ENCODE data around the gene CPAMD8.
"Not testable (repeated sequence)": the region's sequence is repeated elsewhere in the genome, so short reads cannot be mapped to it uniquely, and the experiment has no call there.

Gene CPAMD8

DNA sequence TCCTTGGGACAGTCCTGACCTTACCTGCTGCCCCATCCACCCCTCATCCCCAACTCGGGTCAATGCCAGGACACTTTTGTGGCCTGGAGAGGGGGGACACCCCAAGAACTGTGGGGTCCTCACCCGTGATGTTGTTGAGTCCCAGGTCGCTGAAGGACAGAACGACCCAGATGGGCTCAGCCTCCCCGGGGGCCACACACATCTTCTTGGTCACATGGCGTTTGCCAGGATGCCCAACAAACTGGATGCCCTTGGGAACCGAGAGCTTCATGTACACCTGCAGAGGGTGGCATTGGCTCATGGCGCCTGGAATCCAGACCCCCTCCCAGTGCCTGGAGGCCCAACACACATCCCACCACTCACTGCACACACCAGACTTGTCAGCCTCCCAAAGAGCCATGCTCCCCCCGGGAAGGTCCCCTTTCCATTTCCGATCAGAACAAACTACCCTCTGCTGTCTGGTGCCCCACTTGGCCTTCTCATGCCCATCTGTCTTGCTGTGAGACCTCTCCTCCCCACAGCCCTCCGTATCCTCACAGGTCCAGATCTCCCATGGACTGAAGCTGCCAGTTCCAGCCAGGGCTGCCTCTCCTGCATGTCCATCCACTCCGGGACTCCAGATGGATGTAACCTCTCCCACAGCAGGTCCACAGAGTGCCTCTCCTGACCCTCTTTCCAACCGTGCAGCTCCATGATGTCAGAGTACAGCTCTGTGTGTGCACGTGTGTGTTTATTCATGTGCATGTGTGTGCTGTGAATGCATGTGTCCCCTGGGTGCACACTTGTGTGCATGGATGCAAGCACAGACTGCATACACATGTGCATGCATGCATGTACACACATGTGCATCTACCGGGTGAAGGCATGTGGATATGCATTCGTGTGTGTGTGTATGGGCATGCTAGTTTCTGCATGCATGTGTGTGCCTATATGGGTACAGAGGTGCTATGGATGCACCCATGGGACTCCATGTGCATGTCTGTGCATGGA is 79.4 kb downstream of the CPAMD8 start:
- no peak for DNase-seq (ENCODE audit: low read depth, low spot score)

- DNase-seq (ENCODE audit: low read depth, low spot score) = no peak
These were observed 80.7 kb downstream of the CPAMD8 start for GRCh38 chr19:16945762-16946465.

GRCh38 chr19:16945364-16945714 is 81.3 kb downstream of the CPAMD8 start:
- DNase-seq (ENCODE audit: low read depth, low spot score) = no peak

DNA sequence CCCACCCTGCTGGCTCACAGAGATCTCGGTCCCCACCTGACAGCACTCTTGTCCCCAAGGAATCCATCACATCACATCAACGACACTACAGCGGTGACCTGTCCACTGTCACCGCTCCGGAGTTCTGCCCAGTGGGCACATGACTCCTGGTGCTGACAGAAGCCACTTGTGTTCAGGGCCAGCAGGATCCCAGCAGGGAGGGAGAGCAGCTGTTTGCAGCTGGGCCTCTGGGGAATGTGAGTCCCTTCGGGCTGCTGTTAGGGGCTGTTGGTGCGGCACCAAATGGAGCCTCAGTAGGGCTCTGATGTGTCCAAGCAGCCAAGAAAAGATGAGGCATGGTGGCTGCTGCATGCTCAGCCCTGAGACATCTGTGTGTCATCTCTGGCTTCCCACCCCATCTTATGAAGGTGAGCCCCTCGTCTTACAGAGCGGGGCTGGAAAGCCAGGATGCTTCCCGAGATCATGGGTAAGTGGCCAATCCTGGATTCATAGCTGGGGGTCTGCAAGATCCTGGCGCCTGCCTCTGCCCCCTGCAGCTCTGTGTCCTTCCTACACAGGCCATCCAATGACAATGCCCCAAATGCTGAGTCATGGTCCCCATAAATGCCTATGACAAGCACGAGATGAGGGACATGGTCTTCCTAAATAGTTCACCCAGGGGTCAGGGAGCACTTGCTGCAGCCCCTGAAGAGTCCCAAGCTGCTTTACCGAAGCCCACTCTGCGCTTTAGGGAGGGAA is 81.8 kb downstream of the CPAMD8 start:
- no peak for DNase-seq (ENCODE audit: low read depth, low spot score)

GRCh38 chr19:16943942-16944625 is 82.5 kb downstream of the CPAMD8 start:
- DNase-seq (ENCODE audit: low read depth, low spot score) = no peak

DNA sequence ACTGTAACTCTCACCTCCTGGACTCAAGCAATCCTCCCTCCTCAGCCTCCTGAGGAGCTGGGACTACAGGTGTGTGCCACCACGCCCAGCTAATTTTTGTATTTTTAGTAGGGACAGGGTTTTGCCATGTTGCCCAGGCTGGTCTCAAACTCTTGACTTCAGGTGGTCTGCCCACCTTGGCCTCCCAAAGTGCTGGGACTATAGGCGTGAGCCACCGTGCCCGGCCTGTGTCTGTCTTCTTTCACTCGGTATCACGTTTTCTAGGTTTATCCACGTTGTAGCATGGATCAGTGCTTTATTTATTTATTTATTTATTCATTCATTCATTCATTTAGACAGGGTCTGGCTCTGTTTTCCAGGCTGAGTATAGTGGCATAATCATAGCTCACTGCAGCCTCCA is 83.5 kb downstream of the CPAMD8 start:
- not testable (repeated sequence) for DNase-seq (ENCODE audit: low read depth, low spot score)

GRCh38 chr19:16942583-16942982 is 84.0 kb downstream of the CPAMD8 start:
- DNase-seq (ENCODE audit: low read depth, low spot score) = no peak

- no peak for DNase-seq (ENCODE audit: low read depth, low spot score)
These were observed 86.0 kb downstream of the CPAMD8 start for GRCh38 chr19:16940626-16941025.

GRCh38 chr19:16940063-16940462 is 86.5 kb downstream of the CPAMD8 start:
- not testable (repeated sequence) for DNase-seq (ENCODE audit: low read depth, low spot score)

DNA sequence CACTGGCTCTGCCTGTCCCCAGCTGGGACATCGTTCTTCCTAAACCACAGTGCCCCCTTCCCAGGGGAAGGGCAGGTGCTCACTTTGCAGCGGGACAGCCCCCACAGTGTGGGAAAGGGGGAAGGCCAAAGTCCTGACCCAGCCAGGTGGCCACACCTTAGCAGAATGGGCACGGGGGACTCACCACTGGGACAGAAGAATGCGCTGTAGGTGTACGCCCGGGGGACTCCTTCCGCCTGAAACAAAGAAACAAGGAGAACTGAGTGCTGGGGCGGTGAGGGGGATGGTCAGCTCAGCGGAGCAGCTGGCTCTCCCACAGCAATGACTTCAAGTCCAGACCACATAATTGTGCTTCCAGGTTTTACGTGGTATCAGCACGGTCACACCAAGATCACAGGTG is 88.4 kb downstream of the CPAMD8 start:
- DNase-seq (ENCODE audit: low read depth, low spot score) = no peak

DNA sequence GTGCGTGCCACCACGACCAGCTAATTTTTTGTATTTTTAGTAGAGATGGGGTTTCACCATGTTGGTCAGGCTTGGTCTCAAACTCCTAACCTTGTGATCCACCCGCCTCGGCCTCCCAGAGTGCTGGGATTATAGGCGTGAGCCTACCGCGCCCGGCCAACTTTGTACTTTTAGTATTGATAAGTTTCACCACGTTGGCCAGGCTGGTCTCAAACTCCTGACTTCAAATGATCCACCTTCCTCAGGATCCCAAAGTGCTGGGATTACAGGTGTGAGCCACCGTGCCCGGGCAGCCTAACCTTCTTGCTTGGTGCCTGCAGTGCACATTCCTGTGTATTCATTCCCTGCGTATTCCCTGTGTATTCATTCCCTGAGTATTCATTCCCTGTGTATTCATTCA is 88.8 kb downstream of the CPAMD8 start:
- not testable (repeated sequence) for DNase-seq (ENCODE audit: low read depth, low spot score)

GRCh38 chr19:16936901-16937300 is 89.7 kb downstream of the CPAMD8 start:
- DNase-seq (ENCODE audit: low read depth, low spot score) = no peak

DNA sequence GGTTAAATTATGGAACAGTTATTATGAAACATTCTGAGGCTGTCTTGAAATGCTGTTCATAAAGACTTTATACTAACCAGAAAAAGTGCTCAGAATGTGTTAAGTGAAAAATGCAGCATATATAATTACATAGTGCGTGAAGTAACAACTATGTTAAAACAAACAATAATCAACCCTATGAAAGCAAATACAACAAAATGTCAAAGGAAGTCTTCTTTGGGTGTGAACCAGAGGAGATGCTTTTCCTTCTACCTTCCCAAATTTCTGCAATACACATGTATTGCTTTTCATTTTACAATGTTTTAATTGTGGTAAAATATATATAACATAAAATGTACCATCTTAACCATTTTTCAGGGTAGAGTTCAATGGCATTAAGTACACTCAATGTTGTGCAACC is 92.1 kb downstream of the CPAMD8 start:
- no peak for DNase-seq (ENCODE audit: low read depth, low spot score)

- DNase-seq (ENCODE audit: low read depth, low spot score) = no peak
These were observed 95.3 kb downstream of the CPAMD8 start for GRCh38 chr19:16931306-16931705.

DNA sequence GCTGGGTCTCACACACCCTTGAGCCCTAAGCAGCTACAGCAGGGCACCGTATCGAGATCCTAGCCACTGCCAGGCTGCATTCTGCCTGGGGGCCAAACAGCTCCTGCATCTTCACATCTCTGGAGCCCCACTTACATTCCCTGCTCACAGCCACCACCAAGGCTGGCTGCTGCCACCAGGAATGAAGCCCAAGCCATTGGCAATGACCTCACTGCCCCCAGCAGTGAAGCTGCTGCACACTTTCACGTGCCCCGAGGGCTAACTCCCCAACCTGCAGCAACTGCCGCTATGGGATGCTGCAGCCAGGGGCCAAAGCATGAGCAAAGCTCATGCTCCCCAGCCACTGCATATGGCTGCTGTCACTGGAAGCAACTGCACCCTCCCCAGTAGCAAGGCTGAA is 95.9 kb downstream of the CPAMD8 start:
- DNase-seq (ENCODE audit: low read depth, low spot score) = no peak

GRCh38 chr19:16928916-16929315 is 97.7 kb downstream of the CPAMD8 start:
- no peak for DNase-seq (ENCODE audit: low read depth, low spot score)

DNA sequence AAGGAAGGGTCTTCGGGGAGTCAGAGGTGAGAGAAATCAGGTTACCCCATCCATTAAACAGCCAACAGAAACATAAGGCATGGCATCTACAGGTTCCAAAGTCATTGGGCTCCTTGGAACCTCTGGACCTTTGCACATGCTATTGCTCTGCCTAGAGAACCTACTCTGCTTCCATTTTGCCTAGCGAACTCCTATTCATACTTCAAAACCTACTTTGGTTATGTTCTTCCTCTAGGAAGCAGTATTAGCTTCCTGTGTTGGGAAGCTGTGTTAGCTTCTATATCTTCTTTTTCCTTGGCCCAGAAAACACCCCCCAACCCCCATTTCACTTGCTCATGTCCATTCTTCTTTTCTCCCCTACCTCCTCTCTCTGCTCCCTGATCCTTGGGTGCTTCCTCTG is 98.3 kb downstream of the CPAMD8 start:
- no peak for DNase-seq (ENCODE audit: low read depth, low spot score)

DNA sequence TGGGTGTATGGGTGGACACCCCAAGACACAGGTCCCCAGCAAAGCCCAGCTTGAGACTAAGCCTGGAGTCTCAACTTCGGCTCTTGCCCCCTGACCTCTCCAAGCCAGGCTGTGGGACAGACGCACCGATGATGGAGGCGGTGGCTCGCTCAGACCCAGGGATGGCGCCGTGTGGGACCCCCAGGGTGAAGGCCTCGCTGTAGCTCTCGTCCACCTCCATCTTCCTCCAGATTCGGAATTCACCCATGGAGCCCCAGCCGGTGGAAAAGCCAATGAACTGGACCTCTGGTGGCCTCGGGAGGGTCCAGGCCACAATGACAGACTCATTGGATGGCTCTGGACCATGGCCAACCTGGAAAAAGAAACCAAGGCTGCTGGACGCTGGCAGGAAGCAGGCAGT is 98.7 kb downstream of the CPAMD8 start:
- no peak for DNase-seq (ENCODE audit: low read depth, low spot score)

GRCh38 chr19:16922949-16923348 is 103.7 kb downstream of the CPAMD8 start:
- DNase-seq (ENCODE audit: low read depth, low spot score) = no peak

DNA sequence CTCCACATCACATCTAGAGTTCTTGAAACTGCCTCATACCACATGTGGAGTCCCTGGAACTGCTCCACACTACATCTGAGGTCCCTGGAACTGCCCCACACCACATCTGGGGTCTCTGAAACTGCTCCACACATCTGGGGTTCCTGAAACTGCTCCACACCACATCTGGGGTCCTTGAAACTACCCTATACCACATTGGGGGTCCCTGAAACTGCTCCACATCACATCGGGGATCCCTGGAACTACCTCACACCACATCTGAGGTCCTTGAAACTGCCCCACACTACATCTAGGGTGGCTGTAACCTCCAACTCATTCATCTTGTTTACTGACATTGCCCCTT is 104.0 kb downstream of the CPAMD8 start:
- no peak for DNase-seq (ENCODE audit: low read depth, low spot score)

GRCh38 chr19:16921766-16922591 is 104.6 kb downstream of the CPAMD8 start:
- no peak for DNase-seq (ENCODE audit: low read depth, low spot score)

Data from iPS DF 19.7 (cell line).